HFFc6 (cell line): ENCODE data around the gene SCIN. TPM values are rescaled to one million over a fixed set of nuclear protein-coding genes. Genes with fewer than 3 reads are reported as not detected.

ENCODE experiments used
- DNase-seq: peaks from one replicate; pipeline ENCODE4 v3.0.0-alpha.2; 2018
- H3K27ac Mint-ChIP-seq: 2 replicates; pipeline ENCODE4 v1.8.0; 2020; ENCODE audit warnings: mild to moderate bottlenecking, mixed read lengths
- H3K27me3 Mint-ChIP-seq: 2 replicates; pipeline ENCODE4 v1.8.0; 2021; ENCODE audit warnings: mild to moderate bottlenecking, moderate library complexity, mixed read lengths; ENCODE audit not compliant: insufficient read depth
- H3K36me3 Mint-ChIP-seq: 2 replicates; pipeline ENCODE4 v1.8.0; 2021; ENCODE audit warnings: low read depth, mixed read lengths
- H3K4me1 Mint-ChIP-seq: 2 replicates; pipeline ENCODE4 v1.8.0; 2020; ENCODE audit warnings: low read depth, mixed read lengths
- H3K4me3 Mint-ChIP-seq: 2 replicates; pipeline ENCODE4 v1.8.0; 2020; ENCODE audit warnings: mild to moderate bottlenecking, moderate library complexity, mixed read lengths
- H3K9me3 Mint-ChIP-seq: 2 replicates; pipeline ENCODE4 v1.8.0; 2020; ENCODE audit warnings: mild to moderate bottlenecking, mixed read lengths
- CTCF ChIP-seq: fragments of 200-600 bp; sonication (generic); IDR thresholded peaks from 2 replicates; pipeline ENCODE4 v1.5.0; 2021; ENCODE audit warnings: antibody characterized with exemption, mild to moderate bottlenecking
- total RNA-seq, 6 experiments: library from RNA; stranded (reverse); fragmentation: NEBNext Ultra II Directional; extraction: Animal tissue kit (Norgen Biotek cat#: 25700); gene quantifications; 2 replicates in 1 of 6; 3 replicates in 5 of 6; pipeline ENCODE4 v1.2.3, GENCODE V29; 2021

Gene SCIN
- total RNA-seq, 6 experiments from 2014 or later: 0.92 to 50.8 (median 47.4) TPM

- Mint-ChIP-seq H3K4me1 (peaks cover 65% of the 10 kb centered on the region), H3K4me3 (peak overlapping the region; percentile 51), H3K27ac (peak overlapping the region; percentile 72)
Measured at GRCh38 chr7:12581897-12582296, 11.4 kb downstream of the SCIN start.

GRCh38 chr7:12582362-12582761 lies 11.8 kb downstream of the SCIN start:
- Mint-ChIP-seq H3K4me1 (peaks cover 65% of the 10 kb centered on the region), H3K27me3 (peaks cover 3% of the 10 kb centered on the region), H3K27ac (peak overlapping the region; percentile 72), H3K4me3 (peak overlapping the region; percentile 51), H3K9me3 (no peaks in the 10 kb centered on the region), H3K36me3 (no peaks in the 10 kb centered on the region)
- DNase-seq: no peak
- TF ChIP-seq CTCF: no peak

More at GRCh38 chr7:12581897-12582296, 11.4 kb downstream of the SCIN start:
- DNase-seq: peak; percentile 64
- Mint-ChIP-seq H3K9me3 (no peaks in the 10 kb centered on the region), H3K27me3 (peaks cover 3% of the 10 kb centered on the region), H3K36me3 (no peaks in the 10 kb centered on the region)
- no peak for TF ChIP-seq CTCF

GRCh38 chr7:12583176-12583575 lies 12.7 kb downstream of the SCIN start:
- TF ChIP-seq CTCF: no peak
- peaks cover 4% of the 10 kb centered on the region for H3K27me3 Mint-ChIP-seq
- peaks cover 3% of the 10 kb centered on the region; the same call in 1 of the 2 replicates for H3K36me3 Mint-ChIP-seq
- H3K27ac Mint-ChIP-seq: peak overlapping the region; percentile 72
- no peaks in the 10 kb centered on the region for H3K9me3 Mint-ChIP-seq
- H3K4me3 Mint-ChIP-seq: no peak overlapping the region; the same call in 1 of the 2 replicates
- peak; percentile 29 for DNase-seq
- peaks cover 65% of the 10 kb centered on the region for H3K4me1 Mint-ChIP-seq

GRCh38 chr7:12583922-12584321 lies 13.4 kb downstream of the SCIN start:
- Mint-ChIP-seq H3K27ac (peak overlapping the region; percentile 91; the same call in 1 of the 2 replicates), H3K4me3 (no peak overlapping the region), H3K4me1 (peaks cover 62% of the 10 kb centered on the region), H3K36me3 (peaks cover 5% of the 10 kb centered on the region; the same call in 1 of the 2 replicates), H3K9me3 (no peaks in the 10 kb centered on the region), H3K27me3 (peaks cover 2% of the 10 kb centered on the region)
- no peak for TF ChIP-seq CTCF
- no peak for DNase-seq

- Mint-ChIP-seq H3K27me3 (peaks cover 2% of the 10 kb centered on the region; the same call in 1 of the 2 replicates), H3K4me3 (peak overlapping the region; percentile 65), H3K27ac (peak overlapping the region; percentile 91), H3K4me1 (peaks cover 60% of the 10 kb centered on the region), H3K9me3 (no peaks in the 10 kb centered on the region), H3K36me3 (peaks cover 5% of the 10 kb centered on the region; the same call in 1 of the 2 replicates)
- DNase-seq: peak; percentile 44
- no peak for TF ChIP-seq CTCF
Measured at GRCh38 chr7:12584930-12585329, 14.4 kb downstream of the SCIN start.
